LNCAP (cell line): ENCODE results near the gene DMD.

ENCODE experiments used
- CTCF ChIP-seq: fragments of 450-650 bp; IDR thresholded peaks from 2 replicates; pipeline ENCODE4 v1.5.1; 2017; ENCODE audit warnings: mild to moderate bottlenecking

DMD gene

GRCh38 chrX:31353095-31353494 is 1858.3 kb downstream of the DMD start:
- no peak for TF ChIP-seq CTCF

- TF ChIP-seq CTCF, result no peak
Measured at GRCh38 chrX:31350808-31351074, 1860.6 kb downstream of the DMD start.

- TF ChIP-seq CTCF, result no peak
Measured at GRCh38 chrX:31349515-31349914, 1861.8 kb downstream of the DMD start.

GRCh38 chrX:31340587-31340986 is 1870.8 kb downstream of the DMD start:
- no peak for TF ChIP-seq CTCF

- no peak for TF ChIP-seq CTCF
Measured at GRCh38 chrX:31338991-31339350, 1872.4 kb downstream of the DMD start.

- no peak for TF ChIP-seq CTCF
Measured at GRCh38 chrX:31337332-31337731, 1874.0 kb downstream of the DMD start.

- no peak for TF ChIP-seq CTCF
Measured at GRCh38 chrX:31336419-31336818, 1874.9 kb downstream of the DMD start.

- no peak for TF ChIP-seq CTCF
Measured at GRCh38 chrX:31334997-31335396, 1876.4 kb downstream of the DMD start.
